Activated CD4-positive, alpha-beta T cell treated with anti-CD3 and anti-CD28 coated beads, Interleukin-2, amount 50 U/mL, for 24 hours (primary cell): ENCODE data around the gene GRIN2A.

ENCODE experiments used
- DNase-seq, 2 donors: peaks; one replicate each; pipeline ENCODE4 v3.0.0-alpha.2; 2020; ENCODE audit warnings: low read depth in 1 of 2, low spot score in 1 of 2

GRIN2A gene

DNA sequence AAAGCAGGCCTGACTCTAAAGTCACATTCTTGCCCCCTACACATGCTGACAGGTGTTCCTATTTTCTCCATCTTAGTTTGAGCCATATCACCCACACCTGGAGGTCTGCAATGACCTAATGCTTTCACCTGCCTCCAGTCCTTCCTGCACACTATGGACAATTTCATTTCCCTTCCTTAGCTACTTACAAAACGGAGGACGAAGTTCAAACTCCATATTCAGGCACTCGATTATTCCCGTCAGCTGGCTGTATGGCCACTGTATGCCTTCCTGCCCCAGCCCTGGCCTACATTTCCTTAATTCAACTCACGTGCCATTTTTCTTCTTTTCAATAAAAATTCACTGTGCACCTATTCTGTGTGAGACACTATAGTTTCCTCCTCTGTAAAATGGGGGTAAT lies 44.9 kb downstream of the GRIN2A start:
- DNase-seq, result no peak

DNA sequence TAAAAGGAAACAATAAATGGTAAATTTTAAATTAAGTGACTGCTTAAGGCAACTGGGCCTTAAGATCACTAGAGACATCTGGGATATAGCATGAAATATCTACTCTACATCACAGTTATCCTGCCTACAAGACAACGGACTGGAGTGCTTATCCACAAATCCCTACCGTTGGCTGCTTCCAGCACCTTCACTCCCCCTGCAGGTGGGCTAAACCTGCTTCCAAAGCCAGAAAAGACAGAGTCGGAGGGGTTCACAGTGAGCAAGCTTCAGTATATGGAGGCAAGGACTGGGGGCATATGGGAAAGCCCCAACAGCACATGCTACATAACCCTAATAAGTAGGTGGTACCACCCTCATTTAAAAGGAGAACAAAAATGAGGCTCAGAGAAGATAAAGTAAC lies 45.3 kb downstream of the GRIN2A start:
- no peak for DNase-seq

DNA sequence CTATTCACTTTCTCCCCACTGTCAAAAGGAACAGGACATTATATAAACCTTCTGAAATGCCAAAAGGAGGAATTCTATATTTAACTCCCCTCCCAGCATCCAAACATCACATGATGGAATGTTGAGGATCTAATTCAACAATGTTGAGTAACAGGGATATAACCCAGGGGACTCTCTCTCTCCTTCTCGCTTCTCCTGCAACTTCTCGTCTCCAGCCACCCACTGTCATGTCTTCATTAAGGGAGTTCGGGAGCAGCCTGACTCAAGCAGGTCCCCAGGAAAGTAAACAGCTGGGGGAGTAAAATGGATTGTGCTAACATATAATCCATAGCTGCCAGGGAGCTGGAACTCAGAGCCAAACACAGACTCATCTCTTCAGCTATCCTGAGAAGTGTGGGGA lies 51.7 kb downstream of the GRIN2A start:
- DNase-seq, result no peak

DNA sequence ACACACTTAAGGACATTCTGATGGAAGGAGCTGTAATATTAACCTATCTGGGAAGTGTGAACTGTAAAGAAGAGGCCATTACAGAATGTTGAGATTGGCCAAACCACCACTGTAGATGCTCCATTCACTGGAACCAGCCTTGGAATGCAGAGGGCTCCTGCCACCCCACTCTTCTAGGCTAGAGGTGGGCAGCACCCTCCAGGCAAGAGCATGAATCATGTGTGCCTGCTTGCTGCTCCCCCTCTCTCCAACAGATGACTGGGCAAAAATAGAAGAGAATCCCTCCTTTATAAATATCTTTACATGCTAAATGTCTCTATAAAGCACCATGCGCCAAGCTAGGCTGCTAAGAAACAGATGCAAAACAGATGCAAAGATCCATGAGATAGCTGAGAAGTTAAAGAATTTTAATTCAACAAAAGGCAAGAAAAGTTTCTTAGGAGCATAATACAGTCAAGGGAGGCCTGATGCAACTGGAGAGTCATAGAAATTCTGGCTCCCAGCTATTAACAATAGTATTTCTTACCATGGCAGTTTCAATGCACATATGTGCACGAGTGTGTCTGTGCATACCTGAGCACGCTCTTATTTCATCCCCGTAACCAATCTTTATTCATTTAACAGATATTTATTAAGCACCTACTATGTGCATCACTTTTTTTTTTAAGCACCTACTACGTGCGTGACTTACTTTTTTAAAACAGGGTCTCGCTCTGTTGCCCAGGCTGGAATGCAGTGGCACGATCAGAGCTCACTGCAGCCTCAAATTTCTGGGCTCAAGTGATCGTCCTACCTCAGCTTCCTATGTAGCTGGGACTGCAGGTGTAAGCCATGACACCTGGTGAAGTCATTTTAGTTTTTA lies 53.6 kb downstream of the GRIN2A start:
- no peak for DNase-seq

- DNase-seq, result no peak
Measured at GRCh38 chr16:10126686-10127085, 55.5 kb downstream of the GRIN2A start.

DNA sequence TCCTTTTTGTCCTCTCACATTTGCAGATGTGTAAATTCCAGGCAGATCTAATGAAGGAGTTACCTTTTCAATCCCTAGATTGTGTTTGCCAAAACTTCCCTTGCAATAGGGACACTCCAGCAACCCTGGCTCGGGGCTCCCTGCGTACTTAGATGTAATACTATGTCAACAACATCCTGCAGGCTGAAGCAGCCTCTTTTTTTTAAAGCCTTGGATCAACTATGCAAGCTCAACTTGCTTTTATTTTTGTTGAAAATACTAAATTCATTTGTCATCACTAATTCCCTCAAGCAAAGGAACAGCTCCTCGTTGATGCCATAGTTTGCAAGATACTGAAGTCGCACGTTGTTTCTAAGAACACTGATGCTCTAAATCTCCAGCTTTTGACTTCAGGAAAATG lies 59.1 kb downstream of the GRIN2A start:
- no peak for DNase-seq

DNA sequence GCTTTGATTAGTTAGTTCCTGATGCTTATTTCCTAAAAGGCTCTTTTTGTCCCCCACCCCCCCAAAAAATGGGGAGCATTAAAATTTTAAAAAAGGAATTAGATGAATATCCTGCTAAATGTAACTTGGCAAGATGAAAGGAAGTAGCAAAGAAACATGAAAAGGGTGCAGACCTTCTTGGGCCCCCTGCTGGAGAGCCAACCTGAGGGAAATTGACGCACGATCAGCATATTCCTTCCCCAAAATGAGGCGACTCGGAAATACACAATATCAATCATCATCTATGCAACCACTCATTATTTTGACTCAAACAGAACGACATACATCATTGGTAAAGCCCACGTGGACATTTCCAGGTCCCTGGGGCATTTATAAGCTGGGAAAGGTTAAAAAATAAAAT lies 59.7 kb downstream of the GRIN2A start:
- DNase-seq, result no peak

GRCh38 chr16:10121897-10122425 lies 60.3 kb downstream of the GRIN2A start:
- no peak for DNase-seq

- DNase-seq, result no peak
Measured at GRCh38 chr16:10121491-10121890, 60.7 kb downstream of the GRIN2A start.

DNA sequence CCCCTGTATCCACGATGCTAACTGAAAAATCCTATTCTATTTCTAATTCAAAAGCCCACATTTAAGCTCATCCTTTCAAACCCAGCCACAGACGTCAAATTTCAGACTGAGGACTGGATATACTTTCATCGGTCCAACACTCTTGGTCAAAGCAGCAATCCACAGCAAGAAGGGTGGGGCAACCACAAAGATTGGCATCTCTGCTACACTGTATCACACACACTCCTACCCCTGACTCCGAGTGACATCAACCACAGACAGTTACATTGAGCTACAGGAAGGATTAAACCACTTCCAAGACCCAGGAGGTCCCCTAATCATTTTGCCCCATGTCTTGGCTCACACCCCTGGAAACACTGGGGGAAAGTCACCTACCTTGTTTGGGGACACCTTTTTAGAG lies 61.3 kb downstream of the GRIN2A start:
- DNase-seq, result no peak

- DNase-seq, result no peak
Measured at GRCh38 chr16:10114409-10114808, 67.8 kb downstream of the GRIN2A start.

DNA sequence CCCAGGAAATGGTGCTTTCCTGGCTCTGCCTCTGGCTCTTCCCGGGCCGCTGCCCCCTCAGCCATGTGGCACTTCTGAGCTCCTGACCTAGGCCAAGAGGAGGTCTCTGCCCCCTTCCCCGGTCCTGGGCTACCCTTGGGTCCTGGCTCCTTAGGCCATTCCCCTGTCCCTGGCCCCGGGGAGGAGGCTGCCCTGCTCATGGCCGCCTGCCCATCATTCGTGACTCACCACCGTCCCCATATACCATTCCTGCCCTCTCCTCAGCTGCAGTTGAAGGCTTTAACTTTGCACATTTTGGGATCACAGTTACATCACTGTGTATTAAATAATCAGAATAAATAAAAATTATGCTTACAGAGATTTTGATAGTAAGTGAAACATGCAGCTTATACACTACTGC lies 69.0 kb downstream of the GRIN2A start:
- DNase-seq, result no peak

DNA sequence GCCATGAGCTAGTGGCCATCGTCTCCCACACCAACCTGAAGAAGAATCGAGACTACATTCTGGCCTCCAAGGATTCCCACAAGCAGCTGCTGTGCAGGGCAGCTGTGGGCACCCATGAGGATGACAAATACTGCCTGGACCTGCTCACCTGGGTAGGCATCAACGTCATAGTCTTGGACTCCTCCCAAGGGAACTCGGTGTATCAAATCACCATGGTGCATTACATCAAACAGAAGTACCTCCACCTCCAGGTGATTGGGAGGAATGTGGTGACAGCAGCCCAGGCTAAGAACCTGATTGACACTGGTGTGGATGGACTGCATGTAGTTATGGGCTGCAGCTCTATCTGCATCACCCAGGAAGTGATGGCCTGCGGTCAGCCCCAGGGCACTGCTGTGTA lies 70.2 kb downstream of the GRIN2A start:
- DNase-seq, result no peak

DNA sequence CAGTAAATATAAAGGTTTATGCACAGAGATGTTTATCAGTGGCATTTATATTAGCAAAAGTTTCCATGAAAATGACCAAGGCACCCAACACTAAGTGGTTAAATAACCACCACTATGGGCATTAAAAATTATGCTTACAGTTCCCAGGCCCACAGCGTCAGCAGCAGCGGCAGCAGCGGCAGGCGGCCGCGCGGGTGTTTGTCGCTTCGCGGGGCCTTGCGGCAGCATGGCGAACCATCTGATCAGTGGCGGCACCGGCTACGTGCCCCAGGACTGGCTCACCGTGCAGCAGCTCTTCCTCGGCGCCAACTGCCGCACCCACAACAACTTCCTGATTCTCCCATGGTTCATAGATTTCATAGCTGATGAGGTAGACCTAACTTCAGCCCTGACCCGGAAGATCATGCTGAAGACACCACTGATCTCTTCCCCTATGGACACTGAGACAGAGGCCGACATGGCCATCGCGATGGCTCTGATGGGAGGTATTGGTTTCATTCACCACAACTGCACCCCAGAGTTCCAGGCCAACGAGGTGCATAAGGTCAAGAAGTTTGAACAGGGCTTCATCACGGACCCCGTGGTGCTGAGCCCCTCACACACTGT lies 71.0 kb downstream of the GRIN2A start:
- no peak for DNase-seq

DNA sequence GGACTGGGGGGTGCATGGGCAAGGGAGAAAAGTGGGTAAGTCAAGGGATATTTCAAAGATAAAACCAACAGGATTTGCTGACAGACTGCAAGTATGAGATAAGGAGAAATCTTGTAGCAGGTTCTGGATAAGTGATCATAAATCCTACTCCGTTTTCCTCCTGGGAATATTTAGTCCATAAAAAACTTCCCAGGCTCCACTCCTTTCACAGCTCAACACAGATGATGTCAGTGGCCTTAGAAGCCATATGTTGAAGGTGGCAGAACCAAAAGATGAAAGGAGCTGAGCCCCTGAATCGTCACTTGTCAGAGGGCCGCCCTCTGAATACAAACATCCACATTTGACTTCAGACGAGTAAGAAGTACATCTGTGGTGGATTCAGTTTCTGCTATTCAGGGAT lies 71.7 kb downstream of the GRIN2A start:
- DNase-seq, result no peak

- DNase-seq, result no peak
Measured at GRCh38 chr16:10107081-10107480, 75.1 kb downstream of the GRIN2A start.

DNA sequence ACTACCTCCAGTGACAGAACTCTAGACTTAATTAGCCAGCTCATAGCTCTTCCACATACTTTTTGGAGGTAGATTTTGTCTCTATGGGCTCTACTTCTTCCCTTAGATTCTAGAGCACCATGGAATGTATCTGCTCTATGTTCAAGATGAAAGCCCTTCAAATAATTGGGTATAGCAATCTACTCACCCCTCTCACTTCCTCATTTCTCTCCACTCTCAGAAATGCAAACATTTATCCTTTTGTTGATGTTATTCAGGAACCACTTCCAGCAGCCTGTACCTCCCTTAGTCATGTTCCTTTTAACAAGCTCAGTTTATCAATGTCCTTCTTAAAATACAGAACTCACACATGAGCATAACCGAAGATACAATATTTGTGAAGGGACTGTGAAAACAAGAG lies 78.5 kb downstream of the GRIN2A start:
- no peak for DNase-seq

GRCh38 chr16:10103118-10103517 lies 79.1 kb downstream of the GRIN2A start:
- no peak for DNase-seq

GRCh38 chr16:10100829-10101228 lies 81.4 kb downstream of the GRIN2A start:
- no peak for DNase-seq

DNA sequence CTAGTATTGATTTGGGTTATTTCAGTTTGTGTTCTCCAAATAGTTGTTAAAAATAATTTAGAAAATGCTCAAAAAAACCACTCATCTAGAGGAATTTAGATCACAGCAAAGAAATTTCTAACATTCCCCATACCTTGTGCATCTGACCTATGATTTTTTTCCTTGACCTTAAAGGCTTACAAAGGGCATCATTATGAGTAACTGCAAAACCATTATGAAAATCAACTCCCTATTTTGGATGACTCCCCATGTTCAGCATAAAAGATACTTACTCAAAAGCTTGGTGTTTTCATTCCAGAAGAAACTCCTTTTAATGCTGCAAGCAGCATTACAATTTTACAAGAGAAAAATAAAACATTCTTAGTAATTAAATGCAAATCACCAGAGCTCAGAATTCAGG lies 83.2 kb downstream of the GRIN2A start:
- DNase-seq, result no peak

DNA sequence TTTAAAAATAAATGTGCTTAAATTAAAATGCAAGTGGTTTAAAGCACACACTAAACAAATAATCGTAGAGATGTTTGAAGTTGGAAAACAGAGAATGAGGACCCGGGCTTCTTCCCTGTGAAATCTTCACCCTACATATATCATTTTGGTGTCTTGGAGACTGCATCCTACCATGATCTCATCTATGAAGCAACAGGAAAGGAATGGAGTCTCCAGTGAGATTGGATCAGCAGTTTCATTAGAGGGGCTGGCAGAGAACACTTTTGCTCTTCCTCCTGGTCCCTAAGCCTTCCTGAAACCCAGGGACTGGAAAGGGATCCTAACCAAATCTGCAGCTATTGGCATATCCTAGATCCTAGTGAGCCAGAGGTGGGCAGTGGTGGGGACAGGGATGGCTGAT lies 85.0 kb downstream of the GRIN2A start:
- DNase-seq, result no peak

DNA sequence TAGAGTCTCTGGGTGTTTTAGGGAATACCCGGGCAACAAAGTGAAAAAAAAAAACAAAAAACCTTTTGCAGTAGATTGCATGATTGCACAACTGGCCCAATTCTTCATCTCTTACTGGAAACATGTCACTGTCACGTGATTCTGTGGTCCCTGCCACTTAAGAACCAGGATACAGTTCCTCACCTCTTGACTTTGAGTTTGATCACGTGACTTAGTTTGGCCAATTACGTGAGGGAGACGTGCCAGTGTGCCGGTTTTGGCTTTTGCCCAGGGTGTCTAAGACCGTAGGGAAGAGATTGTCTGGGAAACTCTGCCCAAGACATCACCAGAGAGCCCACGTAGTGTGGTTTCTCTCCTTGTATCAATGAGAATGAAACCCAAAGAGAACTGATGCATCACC lies 88.7 kb downstream of the GRIN2A start:
- DNase-seq, result no peak

GRCh38 chr16:10090816-10091215 lies 91.4 kb downstream of the GRIN2A start:
- no peak for DNase-seq
